ENCODE measurements around the gene RASGEF1B. TPM values are rescaled to one million over a fixed set of nuclear protein-coding genes. Genes with fewer than 3 reads are reported as not detected.

Gene RASGEF1B
- total and polyA plus RNA-seq, 7 donors, result 1.9 to 4.2 (median 2.5) TPM

- Histone ChIP-seq H3K27ac (no peak overlapping the region), H3K4me1 (no peaks in the 10 kb centered on the region), H3K4me3 (no peak overlapping the region), H3K9me3 (no peaks in the 10 kb centered on the region), H3K36me3 (ENCODE audit: insufficient read depth in 1 of 2, low read depth in 1 of 2) (peaks cover 0 to 70% of the 10 kb centered on the region in 2 donors), H3K27me3 (ENCODE audit: insufficient read depth in 3 of 3, low read length in 2 of 3) (no peaks in the 10 kb centered on the region)
- 87 to 88% (median 88%) methylated on average over 2 of the region's 2 CpGs for WGBS, 3 donors
- no peak for TF ChIP-seq CTCF (IDR thresholded peaks at IDR 0.05)
- ATAC-seq, result no peak
- intact Hi-C loops (cut with DNase I), result no loop called here
- DNase-seq, result no peak
Measured at GRCh38 chr4:81455897-81456296, 15.8 kb downstream of the RASGEF1B start.

GRCh38 chr4:81454948-81455347 lies 16.8 kb downstream of the RASGEF1B start:
- intact Hi-C loops (cut with DNase I), result no loop called here
- Histone ChIP-seq H3K27ac (no peak overlapping the region), H3K4me1 (no peaks in the 10 kb centered on the region), H3K9me3 (no peaks in the 10 kb centered on the region), H3K36me3 (ENCODE audit: insufficient read depth in 1 of 2, low read depth in 1 of 2) (peaks cover 0 to 78% of the 10 kb centered on the region in 2 donors), H3K4me3 (no peak overlapping the region), H3K27me3 (ENCODE audit: insufficient read depth in 3 of 3, low read length in 2 of 3) (no peaks in the 10 kb centered on the region)
- WGBS, 3 donors, result 79 to 83% (median 82%) methylated on average over 2 of the region's 2 CpGs
- ATAC-seq (no peak), DNase-seq (no peak)
- no peak for TF ChIP-seq CTCF (IDR thresholded peaks at IDR 0.05)

GRCh38 chr4:81454499-81454898 lies 17.2 kb downstream of the RASGEF1B start:
- WGBS, 3 donors, result 53 to 64% (median 59%) methylated on average over 5 of the region's 5 CpGs
- TF ChIP-seq CTCF (IDR thresholded peaks at IDR 0.05), result no peak
- DNase-seq, result no peak
- H3K36me3 ChIP-seq (ENCODE audit: insufficient read depth in 1 of 2, low read depth in 1 of 2), result peaks cover 0 to 78% of the 10 kb centered on the region in 2 donors
- H3K4me3 ChIP-seq, result no peak overlapping the region
- ATAC-seq, result no peak
- no peaks in the 10 kb centered on the region for H3K27me3 ChIP-seq (ENCODE audit: insufficient read depth in 3 of 3, low read length in 2 of 3)
- no peak overlapping the region for H3K27ac ChIP-seq
- intact Hi-C loops (cut with DNase I), result no loop called here
- H3K4me1 ChIP-seq, result no peaks in the 10 kb centered on the region
- no peaks in the 10 kb centered on the region for H3K9me3 ChIP-seq

- no peak for TF ChIP-seq CTCF (IDR thresholded peaks at IDR 0.05)
- no peak overlapping the region for H3K4me3 ChIP-seq
- peaks cover 0 to 74% of the 10 kb centered on the region in 2 donors for H3K36me3 ChIP-seq (ENCODE audit: insufficient read depth in 1 of 2, low read depth in 1 of 2)
- WGBS, 3 donors, result 83 to 89% (median 89%) methylated on average over 4 of the region's 4 CpGs
- no peak overlapping the region for H3K27ac ChIP-seq
- DNase-seq (no peak), ATAC-seq (no peak)
- H3K9me3 ChIP-seq, result no peaks in the 10 kb centered on the region
- no peaks in the 10 kb centered on the region for H3K27me3 ChIP-seq (ENCODE audit: insufficient read depth in 3 of 3, low read length in 2 of 3)
- intact Hi-C loops (cut with DNase I), result no loop called here
- no peaks in the 10 kb centered on the region for H3K4me1 ChIP-seq
Measured at GRCh38 chr4:81453024-81453423, 18.7 kb downstream of the RASGEF1B start.

GRCh38 chr4:81452452-81453006 lies 19.2 kb downstream of the RASGEF1B start:
- no peaks in the 10 kb centered on the region for H3K27me3 ChIP-seq (ENCODE audit: insufficient read depth in 3 of 3, low read length in 2 of 3)
- ATAC-seq (no peak), DNase-seq (no peak)
- 89 to 100% (median 90%) methylated on average over 1 of the region's 1 CpG for WGBS, 3 donors
- peaks cover 0 to 74% of the 10 kb centered on the region in 2 donors for H3K36me3 ChIP-seq (ENCODE audit: insufficient read depth in 1 of 2, low read depth in 1 of 2)
- no peaks in the 10 kb centered on the region for H3K4me1 ChIP-seq
- H3K27ac ChIP-seq, result no peak overlapping the region
- intact Hi-C loops (cut with DNase I), result no loop called here
- no peak overlapping the region for H3K4me3 ChIP-seq
- no peaks in the 10 kb centered on the region for H3K9me3 ChIP-seq
- TF ChIP-seq CTCF (IDR thresholded peaks at IDR 0.05), result no peak

All from psoas muscle (tissue), 8 donors.